Measurements from ENCODE around the gene OIP5.
"Not testable (repeated sequence)": the region's sequence is repeated elsewhere in the genome, so short reads cannot be mapped to it uniquely, and the experiment has no call there.

OIP5 gene

GRCh38 chr15:41331833-41332193 lies 578 bp downstream of the OIP5 start:
- CTCF ChIA-PET = interaction anchor here (0.7 to 1.4 kb wide), 2 partner anchors 44 to 101 kb away, joined by 3 to 4 read pairs; partner anchors contain the start of gene CHP1
- H3K36me3 Mint-ChIP-seq = peaks cover 37% of the 10 kb centered on the region
- H3K27me3 Mint-ChIP-seq = peaks cover 4% of the 10 kb centered on the region
- DNase-seq = no peak
- H3K4me1 Mint-ChIP-seq = peaks cover 35% of the 10 kb centered on the region
- H3K4me3 Mint-ChIP-seq = peak overlapping the region; percentile 93
- H3K9me3 Mint-ChIP-seq = no peaks in the 10 kb centered on the region
- H3K27ac Mint-ChIP-seq = peak overlapping the region; percentile 94

GRCh38 chr15:41331281-41331680 lies 1.1 kb downstream of the OIP5 start:
- Mint-ChIP-seq H3K27me3 (peaks cover 4% of the 10 kb centered on the region), H3K27ac (peak overlapping the region; percentile 94), H3K36me3 (peaks cover 36% of the 10 kb centered on the region), H3K4me1 (peaks cover 35% of the 10 kb centered on the region), H3K4me3 (peak overlapping the region; percentile 93), H3K9me3 (no peaks in the 10 kb centered on the region)
- DNase-seq = no peak
- CTCF ChIA-PET = interaction anchor here (1.1 to 1.4 kb wide), 2 partner anchors 21 to 43 kb away, joined by 4 to 5 read pairs; no protein-coding TSS in a partner anchor

GRCh38 chr15:41323611-41324010 lies 8.8 kb downstream of the OIP5 start:
- H3K36me3 Mint-ChIP-seq = peaks cover 45% of the 10 kb centered on the region
- CTCF ChIA-PET = interaction anchor here (1.0 to 1.6 kb wide), 4 partner anchors 9 to 92 kb away, joined by 3 to 4 read pairs (median 3); partner anchors contain the start of genes CHP1, NUSAP1 and OIP5
- no peak overlapping the region for H3K4me3 Mint-ChIP-seq
- H3K4me1 Mint-ChIP-seq = peaks cover 25% of the 10 kb centered on the region
- H3K27ac Mint-ChIP-seq = peak overlapping the region; percentile 91
- no peaks in the 10 kb centered on the region for H3K27me3 Mint-ChIP-seq
- peak; percentile 51 for DNase-seq
- no peaks in the 10 kb centered on the region for H3K9me3 Mint-ChIP-seq

- H3K27me3 Mint-ChIP-seq, H3K4me3 Mint-ChIP-seq, H3K27ac Mint-ChIP-seq, H3K9me3 Mint-ChIP-seq, DNase-seq, CTCF ChIA-PET: not testable (repeated sequence)
- Mint-ChIP-seq H3K36me3 (peaks cover 44% of the 10 kb centered on the region), H3K4me1 (peaks cover 19% of the 10 kb centered on the region)
These were observed 11.5 kb downstream of the OIP5 start for GRCh38 chr15:41320805-41321330.

DNA sequence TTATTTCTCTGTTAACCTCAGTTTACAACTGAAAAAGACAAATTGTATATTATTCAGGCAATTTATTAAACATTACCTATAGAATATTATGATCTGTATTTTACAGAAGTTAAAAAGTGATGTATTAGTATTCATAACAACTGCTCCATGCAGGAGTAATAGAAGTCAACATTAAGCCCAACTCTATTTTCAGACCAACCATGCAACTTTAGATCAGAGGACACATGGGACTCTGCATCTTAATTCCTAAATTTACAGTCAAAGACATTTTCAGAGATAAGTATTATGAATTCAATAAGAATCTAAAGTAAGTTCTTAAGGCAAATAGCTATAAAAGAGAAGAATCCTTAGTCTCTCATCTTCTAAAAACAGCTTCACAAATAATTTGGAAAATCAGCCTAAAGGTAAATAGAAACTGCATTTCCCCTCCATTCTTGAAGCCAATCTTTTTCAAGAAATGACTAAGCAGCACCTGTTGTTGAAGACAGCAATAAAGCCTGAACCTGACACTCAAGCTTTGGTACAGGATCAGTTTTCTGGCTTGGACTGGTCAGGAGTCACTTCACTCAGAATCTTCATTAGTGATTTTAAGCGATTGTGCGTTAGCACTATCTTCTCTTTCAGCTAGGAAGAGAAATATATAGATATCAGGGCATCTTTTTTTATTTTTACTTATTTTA lies 23.0 kb downstream of the OIP5 start:
- H3K36me3 Mint-ChIP-seq = peaks cover 26% of the 10 kb centered on the region
- H3K9me3 Mint-ChIP-seq = no peaks in the 10 kb centered on the region
- CTCF ChIA-PET = interaction anchor here (0.6 to 1.4 kb wide), 2 partner anchors 22 to 425 kb away, joined by 3 to 5 read pairs; no protein-coding TSS in a partner anchor
- no peak overlapping the region for H3K27ac Mint-ChIP-seq
- no peak for DNase-seq
- H3K27me3 Mint-ChIP-seq = no peaks in the 10 kb centered on the region
- peaks cover 3% of the 10 kb centered on the region for H3K4me1 Mint-ChIP-seq
- H3K4me3 Mint-ChIP-seq = no peak overlapping the region

DNA sequence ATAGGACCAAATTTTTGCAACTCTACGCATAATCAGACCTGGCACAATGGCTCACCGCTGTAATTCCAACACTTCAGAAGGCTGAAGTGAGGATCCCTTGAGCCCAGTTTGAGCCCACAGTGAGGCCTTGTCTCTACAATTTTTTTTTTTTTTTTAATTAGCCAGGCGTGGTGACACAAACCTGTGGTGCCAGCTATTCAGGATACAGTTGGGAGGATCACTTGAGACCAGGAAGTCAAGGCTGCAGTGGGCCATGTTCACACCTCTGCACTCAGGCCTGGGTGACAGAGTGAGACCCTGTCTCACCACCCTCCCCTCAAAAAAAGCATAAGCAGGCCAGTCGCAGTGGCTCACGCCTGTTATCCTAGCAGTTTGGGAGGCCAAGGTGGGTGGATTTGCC lies 24.7 kb downstream of the OIP5 start:
- H3K27me3 Mint-ChIP-seq = no peaks in the 10 kb centered on the region
- H3K4me3 Mint-ChIP-seq = no peak overlapping the region
- peaks cover 26% of the 10 kb centered on the region for H3K36me3 Mint-ChIP-seq
- no peaks in the 10 kb centered on the region for H3K9me3 Mint-ChIP-seq
- H3K27ac Mint-ChIP-seq = no peak overlapping the region
- CTCF ChIA-PET = no interaction called here
- H3K4me1 Mint-ChIP-seq = peaks cover 3% of the 10 kb centered on the region
- no peak for DNase-seq

DNA sequence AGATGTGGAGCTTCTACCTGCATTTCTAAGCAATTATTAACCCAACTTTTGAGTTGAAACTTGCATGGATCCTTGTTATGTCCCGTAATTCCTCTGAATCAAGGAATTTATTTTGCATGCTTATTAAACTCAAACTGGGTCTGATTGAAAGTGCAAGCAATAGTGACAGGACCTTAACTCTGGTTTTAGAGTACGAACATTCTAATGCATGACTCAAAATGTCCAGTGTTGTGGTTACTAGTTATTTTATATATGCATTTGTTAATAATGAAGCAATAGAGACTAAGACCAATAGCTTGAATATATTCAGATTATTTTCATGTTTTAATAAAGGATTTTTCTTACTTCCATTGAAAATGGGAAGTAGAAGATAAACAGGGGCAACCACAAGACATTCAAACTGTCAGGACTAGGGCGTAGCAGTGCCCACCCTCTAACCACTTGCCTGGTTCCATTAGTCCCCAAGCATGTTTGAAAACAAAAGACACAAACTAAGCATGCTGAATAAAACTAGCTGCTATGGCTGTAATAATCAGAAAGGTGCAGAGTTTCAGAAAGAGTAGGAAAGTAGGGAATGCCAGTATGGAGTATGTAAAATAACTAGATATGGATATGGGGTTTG lies 28.1 kb downstream of the OIP5 start:
- Mint-ChIP-seq H3K36me3 (peaks cover 37% of the 10 kb centered on the region), H3K27ac (no peak overlapping the region), H3K4me3 (no peak overlapping the region), H3K9me3 (no peaks in the 10 kb centered on the region), H3K27me3 (no peaks in the 10 kb centered on the region), H3K4me1 (peaks cover 12% of the 10 kb centered on the region)
- DNase-seq = no peak
- CTCF ChIA-PET = interaction anchor here (1.0 kb wide), 1 partner anchor 16 kb away, joined by 3 read pairs; no protein-coding TSS in a partner anchor

DNA sequence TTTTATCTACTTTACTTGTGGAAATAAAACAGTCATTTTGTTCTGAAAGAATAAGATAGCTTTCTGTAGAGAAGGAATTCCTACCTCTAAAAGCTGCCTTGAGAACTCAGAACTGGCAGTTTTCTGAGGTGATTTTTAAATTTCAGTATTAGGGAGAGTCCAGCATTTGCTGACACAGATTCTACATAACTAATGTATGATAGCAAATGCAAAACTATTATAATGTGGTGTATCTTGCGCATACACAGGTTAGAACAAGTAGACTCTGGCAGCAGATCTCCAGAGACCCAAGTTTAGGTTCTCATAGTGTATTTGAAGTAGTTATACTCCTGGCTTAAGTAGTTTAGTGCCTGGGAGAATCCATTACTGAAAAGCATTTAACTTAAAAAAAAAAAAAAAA lies 30.8 kb downstream of the OIP5 start:
- no peak overlapping the region for H3K4me3 Mint-ChIP-seq
- peaks cover 38% of the 10 kb centered on the region for H3K36me3 Mint-ChIP-seq
- H3K27ac Mint-ChIP-seq = no peak overlapping the region
- no peak for DNase-seq
- H3K27me3 Mint-ChIP-seq = no peaks in the 10 kb centered on the region
- H3K9me3 Mint-ChIP-seq = no peaks in the 10 kb centered on the region
- H3K4me1 Mint-ChIP-seq = peaks cover 12% of the 10 kb centered on the region
- CTCF ChIA-PET = no interaction called here

- not testable (repeated sequence) for H3K9me3 Mint-ChIP-seq, H3K27ac Mint-ChIP-seq, DNase-seq
These were observed 31.3 kb downstream of the OIP5 start for GRCh38 chr15:41301139-41301538.

DNA sequence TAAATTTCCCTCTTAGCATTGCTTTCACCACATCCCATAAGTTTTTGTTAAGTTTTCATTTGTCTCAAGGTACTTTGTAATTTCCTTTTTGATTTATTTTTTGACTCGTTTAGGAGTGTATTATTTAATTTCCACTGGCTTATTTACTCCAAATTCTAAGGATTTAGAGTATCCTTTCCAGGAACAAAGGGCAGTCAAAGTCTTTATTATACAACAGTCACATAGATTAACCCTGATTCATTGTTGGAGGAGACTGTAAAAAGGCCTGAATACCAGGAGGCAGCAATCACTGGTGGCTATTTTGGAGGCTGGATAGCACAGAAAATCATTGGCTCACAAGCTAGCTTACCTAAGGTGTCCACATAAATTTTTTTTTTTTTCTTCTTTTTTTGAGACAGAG lies 39.9 kb downstream of the OIP5 start:
- peaks cover 40% of the 10 kb centered on the region for H3K36me3 Mint-ChIP-seq
- H3K27me3 Mint-ChIP-seq = no peaks in the 10 kb centered on the region
- CTCF ChIA-PET = no interaction called here
- H3K4me3 Mint-ChIP-seq = no peak overlapping the region
- peak overlapping the region; percentile 33 for H3K27ac Mint-ChIP-seq
- no peak for DNase-seq
- H3K4me1 Mint-ChIP-seq = peaks cover 31% of the 10 kb centered on the region
- H3K9me3 Mint-ChIP-seq = no peaks in the 10 kb centered on the region

More at GRCh38 chr15:41301139-41301538, 31.3 kb downstream of the OIP5 start:
- H3K27me3 Mint-ChIP-seq, CTCF ChIA-PET, H3K4me3 Mint-ChIP-seq: not testable (repeated sequence)
- Mint-ChIP-seq H3K36me3 (peaks cover 39% of the 10 kb centered on the region), H3K4me1 (peaks cover 12% of the 10 kb centered on the region)

GRCh38 chr15:41291065-41291631 lies 41.2 kb downstream of the OIP5 start:
- no peaks in the 10 kb centered on the region for H3K27me3 Mint-ChIP-seq
- H3K27ac Mint-ChIP-seq = no peak overlapping the region
- DNase-seq = no peak
- no peaks in the 10 kb centered on the region for H3K9me3 Mint-ChIP-seq
- H3K4me1 Mint-ChIP-seq = peaks cover 45% of the 10 kb centered on the region
- H3K4me3 Mint-ChIP-seq = no peak overlapping the region
- CTCF ChIA-PET = no interaction called here
- peaks cover 50% of the 10 kb centered on the region for H3K36me3 Mint-ChIP-seq

- CTCF ChIA-PET = no interaction called here
- no peak for DNase-seq
- H3K9me3 Mint-ChIP-seq = no peaks in the 10 kb centered on the region
These were observed 42.4 kb downstream of the OIP5 start for GRCh38 chr15:41289953-41290352.

DNA sequence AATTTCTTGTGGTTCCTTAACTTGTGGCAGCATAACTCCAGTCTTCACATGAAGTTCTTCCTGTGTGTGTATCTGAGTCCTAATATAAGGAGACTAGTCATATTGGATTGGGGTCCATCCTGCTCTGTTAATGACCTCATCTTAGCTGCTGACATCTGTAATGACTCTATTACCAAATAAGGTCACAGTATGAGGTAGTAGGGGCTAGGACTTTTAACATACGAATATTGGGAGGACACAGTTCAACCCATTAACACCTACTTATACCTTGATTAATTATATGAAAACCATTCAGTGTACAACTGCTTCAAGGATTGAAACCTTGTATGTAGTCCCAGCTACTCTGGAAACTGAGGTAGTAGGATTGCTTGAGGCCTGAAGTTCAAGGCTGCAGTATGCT lies 43.9 kb downstream of the OIP5 start:
- H3K27ac Mint-ChIP-seq = peak overlapping the region; percentile 69
- peaks cover 4% of the 10 kb centered on the region for H3K27me3 Mint-ChIP-seq
- peaks cover 57% of the 10 kb centered on the region for H3K4me1 Mint-ChIP-seq
- CTCF ChIA-PET = interaction anchor here (1.2 kb wide), 2 partner anchors 16 to 43 kb away, joined by 3 to 4 read pairs; no protein-coding TSS in a partner anchor
- H3K4me3 Mint-ChIP-seq = no peak overlapping the region
- peaks cover 58% of the 10 kb centered on the region for H3K36me3 Mint-ChIP-seq
- DNase-seq = no peak
- H3K9me3 Mint-ChIP-seq = no peaks in the 10 kb centered on the region

More at GRCh38 chr15:41289953-41290352, 42.4 kb downstream of the OIP5 start:
- H3K27me3 Mint-ChIP-seq = no peaks in the 10 kb centered on the region
- H3K4me3 Mint-ChIP-seq = no peak overlapping the region
- H3K27ac Mint-ChIP-seq = no peak overlapping the region
- peaks cover 57% of the 10 kb centered on the region for H3K36me3 Mint-ChIP-seq
- H3K4me1 Mint-ChIP-seq = peaks cover 55% of the 10 kb centered on the region

- no peak for DNase-seq
- Mint-ChIP-seq H3K27ac (peak overlapping the region; percentile 67), H3K36me3 (peaks cover 52% of the 10 kb centered on the region), H3K9me3 (no peaks in the 10 kb centered on the region), H3K4me3 (peak overlapping the region; percentile 55), H3K4me1 (peaks cover 64% of the 10 kb centered on the region), H3K27me3 (peaks cover 4% of the 10 kb centered on the region)
- CTCF ChIA-PET = interaction anchor here (1.5 to 1.6 kb wide), 2 partner anchors 8 to 36 kb away, joined by 3 to 4 read pairs; no protein-coding TSS in a partner anchor
These were observed 45.6 kb downstream of the OIP5 start for GRCh38 chr15:41286665-41287333.
